ENCODE results near the gene PDE6H.

- TF ChIP-seq EP300 (IDR thresholded peaks at IDR 0.05), result no peak
- no peak for TF ChIP-seq POLR2A (IDR thresholded peaks at IDR 0.05)
- TF ChIP-seq, protein P1, sequence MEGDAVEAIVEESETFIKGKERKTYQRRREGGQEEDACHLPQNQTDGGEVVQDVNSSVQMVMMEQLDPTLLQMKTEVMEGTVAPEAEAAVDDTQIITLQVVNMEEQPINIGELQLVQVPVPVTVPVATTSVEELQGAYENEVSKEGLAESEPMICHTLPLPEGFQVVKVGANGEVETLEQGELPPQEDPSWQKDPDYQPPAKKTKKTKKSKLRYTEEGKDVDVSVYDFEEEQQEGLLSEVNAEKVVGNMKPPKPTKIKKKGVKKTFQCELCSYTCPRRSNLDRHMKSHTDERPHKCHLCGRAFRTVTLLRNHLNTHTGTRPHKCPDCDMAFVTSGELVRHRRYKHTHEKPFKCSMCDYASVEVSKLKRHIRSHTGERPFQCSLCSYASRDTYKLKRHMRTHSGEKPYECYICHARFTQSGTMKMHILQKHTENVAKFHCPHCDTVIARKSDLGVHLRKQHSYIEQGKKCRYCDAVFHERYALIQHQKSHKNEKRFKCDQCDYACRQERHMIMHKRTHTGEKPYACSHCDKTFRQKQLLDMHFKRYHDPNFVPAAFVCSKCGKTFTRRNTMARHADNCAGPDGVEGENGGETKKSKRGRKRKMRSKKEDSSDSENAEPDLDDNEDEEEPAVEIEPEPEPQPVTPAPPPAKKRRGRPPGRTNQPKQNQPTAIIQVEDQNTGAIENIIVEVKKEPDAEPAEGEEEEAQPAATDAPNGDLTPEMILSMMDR (IDR thresholded peaks at IDR 0.05), result no peak
Observed at GRCh38 chr12:15007551-15007950, 34.7 kb downstream of the PDE6H start.

Measured in sigmoid colon (tissue), 4 donors.